HG03571 (cell line): ENCODE data around the gene RARB.

Experiments used
- ATAC-seq: cut with Tn5 transposase; IDR thresholded peaks from one replicate; pipeline ENCODE4 v1.9.1; 2021; ENCODE audit not compliant: unreplicated experiment

Gene RARB

DNA sequence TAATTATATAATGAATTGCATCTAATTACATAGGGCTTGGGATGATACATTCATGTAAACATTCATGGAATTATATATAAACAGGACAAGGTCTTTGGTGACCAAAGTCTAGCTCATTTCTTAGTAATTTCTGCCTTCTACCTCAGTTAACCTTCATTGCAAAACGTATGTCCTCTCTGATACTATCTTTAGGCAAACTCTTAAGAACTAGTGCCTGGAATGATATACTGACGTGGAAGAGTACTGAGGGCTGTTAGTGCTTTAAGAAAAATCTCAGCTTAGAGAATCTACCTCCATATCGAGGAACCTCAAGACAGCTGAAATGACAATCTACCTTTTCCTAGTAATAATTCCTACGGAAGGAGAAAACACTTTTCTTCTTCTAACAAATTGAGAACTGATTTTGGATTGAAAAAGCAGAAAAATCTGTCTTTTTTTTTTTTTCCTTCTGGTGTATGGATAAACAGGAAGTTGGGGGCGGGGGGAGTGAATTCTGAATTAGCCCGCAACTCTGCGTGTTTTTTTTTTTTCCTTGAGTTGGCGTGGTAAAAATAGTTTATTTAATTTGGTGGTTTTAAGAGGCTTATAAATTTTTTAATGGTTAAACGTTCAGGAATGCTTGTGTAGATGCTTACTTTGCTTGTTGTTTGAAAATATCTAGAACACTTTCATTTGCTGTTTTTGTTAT lies 43.2 kb downstream of the RARB start:
- no peak for ATAC-seq

DNA sequence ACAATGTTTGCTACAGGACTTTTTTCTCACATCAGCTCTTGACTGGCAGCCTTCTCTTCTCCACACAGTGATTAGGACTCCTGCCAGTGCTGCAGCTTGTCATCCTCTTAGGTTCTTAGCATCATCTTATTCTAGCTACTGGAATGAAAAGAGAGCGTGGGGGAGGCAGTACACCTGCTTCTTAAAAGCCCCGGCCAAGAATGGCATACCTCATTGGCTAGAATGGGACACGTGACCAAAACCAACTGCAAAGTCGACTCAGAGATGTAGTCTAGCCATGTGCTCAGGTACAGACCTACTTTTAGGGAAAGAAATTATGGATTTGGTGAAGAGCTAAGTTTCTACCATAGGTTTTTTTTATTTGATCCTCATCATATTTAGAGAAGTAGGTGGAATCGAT lies 44.1 kb downstream of the RARB start:
- no peak for ATAC-seq

DNA sequence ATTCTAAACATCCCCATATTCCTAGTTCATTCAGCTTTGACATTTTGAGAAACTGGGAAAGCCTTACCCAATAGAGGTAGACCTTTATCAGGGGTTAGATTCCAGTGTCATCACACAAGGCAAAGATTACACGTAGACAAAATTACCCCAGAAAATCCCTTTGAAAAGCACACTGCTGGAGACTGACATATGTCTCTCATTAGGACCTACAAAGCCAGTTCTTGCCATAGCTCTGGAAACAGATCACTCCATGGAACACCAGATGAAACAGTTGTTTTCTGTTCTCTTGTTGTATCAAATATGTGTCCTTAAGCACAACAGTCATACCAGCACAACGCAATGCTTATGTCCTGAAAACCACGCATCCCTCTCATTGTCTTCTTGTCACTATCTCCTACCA lies 44.7 kb downstream of the RARB start:
- no peak for ATAC-seq

DNA sequence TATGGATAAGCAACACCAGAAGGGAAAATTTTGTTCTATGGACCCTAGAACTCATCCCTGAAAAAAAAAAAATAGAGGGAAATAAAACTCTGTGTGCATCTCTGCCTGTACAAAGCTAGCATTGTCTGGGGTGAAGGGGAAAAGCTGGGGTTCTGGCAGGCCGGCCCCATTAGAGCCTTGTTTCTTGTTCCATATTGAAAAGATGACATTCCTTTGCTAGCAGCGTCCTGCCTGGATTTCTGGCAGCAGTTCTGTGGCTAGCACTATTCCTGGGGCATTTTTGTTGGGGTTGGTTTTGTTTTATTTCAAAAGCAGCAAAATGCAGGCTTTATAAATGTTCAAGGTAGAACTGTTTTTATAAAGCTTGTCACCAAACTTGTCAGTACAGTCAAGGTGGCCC lies 45.2 kb downstream of the RARB start:
- ATAC-seq = no peak

DNA sequence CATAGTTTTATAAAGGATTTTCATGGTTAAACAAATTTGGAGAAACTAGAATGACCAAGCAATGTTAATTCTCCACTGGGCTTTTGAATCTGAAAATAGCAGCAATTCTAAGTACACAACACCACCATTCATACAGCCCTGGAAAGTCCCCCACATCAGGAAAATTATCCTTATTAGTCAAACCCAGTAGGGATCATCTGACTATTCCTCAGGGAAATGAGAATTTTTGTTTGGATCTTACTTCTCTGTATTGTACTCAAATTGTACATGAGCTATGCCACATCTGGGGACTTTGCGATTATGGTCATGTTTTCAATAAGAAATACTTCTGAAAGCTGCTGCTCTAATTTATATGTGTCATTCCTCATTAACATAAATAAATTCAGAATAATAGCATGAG lies 46.0 kb downstream of the RARB start:
- ATAC-seq = no peak

DNA sequence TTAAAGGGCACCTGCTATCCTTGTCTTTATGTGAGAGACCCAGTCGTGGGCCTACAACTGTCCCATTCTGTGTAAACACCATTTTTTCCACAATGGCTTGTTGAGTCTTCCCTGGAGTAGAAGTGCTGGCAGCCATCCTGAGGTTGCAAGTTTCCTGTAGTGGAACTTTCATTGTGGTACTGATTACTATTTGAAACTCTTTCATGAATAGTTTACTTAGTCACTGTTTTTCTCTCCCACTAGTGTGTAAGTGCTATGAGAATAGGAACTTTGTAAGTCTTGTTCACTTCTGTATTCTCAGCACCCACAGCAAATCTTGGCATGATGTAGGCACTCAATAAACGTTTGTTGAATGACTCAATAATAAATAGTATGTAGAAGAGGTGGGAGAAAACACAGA lies 48.6 kb downstream of the RARB start:
- no peak for ATAC-seq

DNA sequence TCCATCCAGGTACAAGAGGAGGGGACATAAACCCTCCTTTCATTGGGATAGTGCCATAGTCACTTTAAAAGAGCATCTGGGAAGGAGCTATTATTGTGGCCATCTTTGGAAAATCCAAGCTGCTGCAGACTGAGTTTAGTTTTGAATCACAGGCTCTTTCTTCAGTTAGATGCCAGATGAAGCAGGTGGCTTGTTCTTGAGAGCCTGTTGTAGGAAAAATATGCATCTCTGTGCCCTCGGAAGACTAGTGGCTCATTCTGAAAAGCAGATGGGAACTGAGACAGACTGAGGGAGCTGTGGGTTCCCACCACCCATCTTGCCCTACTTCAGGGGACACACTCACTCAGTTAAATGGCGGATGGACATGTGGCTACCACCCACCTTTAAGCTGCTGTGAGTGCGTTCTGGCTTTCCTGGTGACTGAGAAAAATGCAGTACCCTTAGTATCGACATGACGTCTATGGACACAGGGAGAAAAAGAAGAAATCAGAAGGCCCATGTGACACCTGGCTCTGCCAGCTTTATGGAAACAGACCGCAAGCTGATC lies 50.2 kb downstream of the RARB start:
- no peak for ATAC-seq

DNA sequence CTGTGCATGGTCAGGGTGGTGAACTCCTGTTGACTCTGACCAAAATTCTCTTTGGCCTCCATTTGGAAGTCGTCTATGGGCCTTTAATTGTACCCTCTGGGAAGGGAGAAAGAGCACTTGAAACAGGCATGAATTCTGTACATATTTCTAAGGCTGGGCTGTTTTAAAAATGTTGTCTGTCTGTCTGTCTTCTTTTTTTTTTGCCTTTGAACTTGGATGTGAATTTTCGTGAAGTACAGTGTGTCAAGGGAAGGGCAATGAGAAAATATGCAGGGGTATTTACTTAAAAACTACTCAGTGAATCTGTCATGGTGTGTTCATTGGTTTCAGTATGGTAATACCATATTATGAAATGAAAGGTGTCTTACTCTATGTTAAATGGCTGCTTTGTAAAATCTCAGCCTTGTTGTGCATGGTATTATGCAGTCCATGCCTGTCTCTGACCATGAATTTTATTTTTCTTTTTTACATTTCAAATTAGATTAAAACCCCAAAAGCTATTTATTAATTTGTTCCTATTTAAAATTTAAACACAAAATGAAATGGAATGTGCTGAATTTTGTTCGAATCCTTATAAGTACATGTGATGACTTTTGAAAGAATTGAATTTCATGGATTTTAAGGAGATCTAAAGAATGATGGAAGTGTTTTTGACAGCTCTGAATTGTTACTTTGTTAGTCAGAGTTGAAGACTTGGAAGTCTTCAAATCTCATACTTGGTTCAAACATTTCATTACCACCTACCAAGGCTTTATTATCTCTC lies 51.1 kb downstream of the RARB start:
- no peak for ATAC-seq

DNA sequence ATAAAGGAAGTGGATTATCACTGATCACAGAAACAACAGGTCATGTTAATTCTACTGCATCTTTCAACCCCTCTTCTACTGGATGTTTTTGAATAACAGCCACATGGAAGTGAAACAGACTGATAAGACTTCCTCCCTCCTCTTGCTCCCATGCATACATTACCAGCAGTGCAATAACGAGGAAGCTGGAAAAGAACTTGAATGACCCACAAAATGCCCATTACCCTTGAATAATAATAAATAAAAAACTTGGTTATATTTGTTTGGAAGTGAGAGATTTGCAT lies 51.6 kb downstream of the RARB start:
- no peak for ATAC-seq

DNA sequence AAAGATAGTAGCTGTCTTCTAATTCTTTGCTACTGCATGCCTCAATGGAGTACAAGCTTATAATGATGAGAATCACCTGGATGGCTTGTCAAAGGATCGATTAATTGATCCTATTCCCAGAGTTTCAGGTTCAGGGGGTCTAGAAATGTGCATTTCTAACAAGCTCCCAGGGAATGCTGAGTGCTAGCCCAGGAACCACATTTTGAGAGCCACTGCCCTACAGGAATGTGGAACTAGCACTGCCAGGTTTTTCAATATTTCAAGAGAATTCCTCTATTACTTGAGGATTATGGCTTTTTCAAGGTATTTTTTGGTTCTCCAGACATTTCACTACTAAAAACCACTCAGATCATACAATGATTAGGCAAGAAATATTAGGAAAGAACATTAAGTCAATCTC lies 52.7 kb downstream of the RARB start:
- no peak for ATAC-seq

DNA sequence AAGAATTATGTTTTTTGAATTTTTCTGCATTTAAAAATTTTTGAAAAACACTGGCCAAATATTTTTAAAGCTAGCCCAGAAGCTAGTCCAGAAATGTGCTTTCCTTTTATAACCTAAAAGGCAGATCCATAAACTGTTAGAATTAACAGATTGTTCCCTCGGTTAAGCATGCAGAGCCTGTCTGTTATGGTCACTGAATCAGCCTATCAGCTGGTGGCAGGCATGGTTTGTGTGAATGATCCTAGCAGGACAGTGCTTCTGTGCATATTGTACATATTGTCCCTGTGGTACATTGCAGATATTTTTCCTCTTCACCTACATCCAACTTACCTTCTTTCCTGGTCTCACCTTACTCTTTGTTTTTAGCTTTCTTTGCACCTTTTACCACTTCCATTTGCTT lies 53.3 kb downstream of the RARB start:
- ATAC-seq = no peak

DNA sequence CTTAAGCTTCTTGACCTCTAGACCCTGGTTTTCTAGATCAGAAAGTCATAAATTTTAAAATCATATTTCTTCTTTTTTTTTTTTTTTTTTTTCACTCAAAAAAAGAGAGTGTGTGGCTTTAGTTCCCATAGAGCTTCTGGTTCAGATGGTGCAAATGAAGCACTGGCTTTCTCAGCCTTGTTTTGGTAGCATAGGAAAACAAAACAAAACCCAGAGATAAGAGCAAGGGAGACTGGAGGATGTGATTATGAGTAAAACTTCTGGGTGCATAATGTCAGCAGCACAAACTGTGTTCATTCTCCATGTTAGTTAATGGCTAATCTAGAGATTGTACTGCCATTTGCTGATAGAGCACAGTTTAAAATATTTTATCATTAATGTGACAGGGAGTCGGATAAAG lies 55.4 kb downstream of the RARB start:
- no peak for ATAC-seq

DNA sequence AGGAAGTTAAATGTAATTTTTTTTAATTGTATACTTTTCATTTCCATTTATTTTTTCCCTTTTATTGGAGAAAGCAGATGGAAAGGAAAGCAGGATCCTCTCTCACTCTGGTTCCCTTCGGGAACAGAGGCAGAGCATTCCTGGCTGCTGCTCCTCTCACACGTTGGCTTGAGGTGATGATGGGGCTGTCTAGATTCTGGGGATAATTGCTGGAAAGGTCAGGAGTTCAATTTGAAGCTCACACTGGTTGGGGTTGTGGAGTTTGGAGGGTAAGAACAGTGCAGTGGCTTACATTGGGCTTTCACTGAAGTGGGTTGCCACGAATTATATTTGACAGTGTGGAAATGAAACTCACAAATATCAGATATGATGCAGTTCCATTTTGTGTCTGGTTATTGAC lies 57.6 kb downstream of the RARB start:
- no peak for ATAC-seq

DNA sequence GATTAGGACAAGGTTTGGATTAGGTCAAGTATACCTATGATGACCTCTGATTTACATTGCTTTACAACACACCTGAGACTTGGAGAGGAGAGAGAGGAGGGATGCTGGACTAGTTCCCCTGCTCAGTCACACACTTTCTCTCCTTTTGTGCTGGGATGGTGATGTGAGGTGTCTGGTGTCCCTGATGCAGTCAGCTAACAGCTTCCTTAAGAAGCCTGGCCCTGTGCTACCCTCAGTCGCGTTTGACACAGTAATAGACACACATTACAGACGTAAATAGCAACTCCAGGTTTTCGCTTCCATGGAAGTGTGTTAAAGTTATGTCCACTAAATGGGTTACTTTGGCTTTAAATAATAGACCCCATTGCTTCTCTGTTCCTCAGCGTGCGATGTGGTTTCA lies 58.9 kb downstream of the RARB start:
- ATAC-seq = no peak

DNA sequence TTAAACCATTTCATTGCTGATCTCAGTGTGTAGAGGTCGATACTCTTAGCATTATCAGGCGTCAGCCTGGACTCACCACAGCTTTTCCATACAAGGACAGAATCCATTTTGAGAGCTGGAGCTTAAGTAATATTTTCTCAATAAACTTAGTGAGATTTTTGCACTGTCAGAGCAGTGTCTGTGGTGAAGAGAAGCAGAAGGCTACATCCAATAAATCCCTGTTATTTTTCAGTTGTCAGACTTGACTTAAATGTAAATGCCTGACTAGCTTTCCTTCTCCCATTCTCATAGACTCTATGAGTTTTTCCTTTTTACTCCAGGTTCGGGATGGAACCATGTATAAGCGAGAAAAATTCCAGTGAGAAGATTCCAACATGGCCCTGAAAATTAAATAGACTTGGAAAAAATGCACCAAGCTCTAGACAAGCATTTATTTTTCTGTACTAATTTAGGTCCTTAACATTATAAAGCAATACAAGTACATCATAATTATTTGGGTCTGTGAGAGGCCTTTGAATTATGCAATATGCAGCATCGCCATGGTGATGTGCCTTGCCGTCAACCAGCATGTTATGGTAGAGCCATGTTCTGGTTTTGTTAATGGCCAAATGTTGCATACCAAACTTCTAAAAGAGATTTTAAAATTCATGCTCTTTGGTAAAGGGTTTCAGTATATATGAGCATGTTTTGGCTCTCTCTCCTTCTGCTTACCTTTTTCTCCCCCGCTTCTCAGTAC lies 62.0 kb downstream of the RARB start:
- no peak for ATAC-seq

DNA sequence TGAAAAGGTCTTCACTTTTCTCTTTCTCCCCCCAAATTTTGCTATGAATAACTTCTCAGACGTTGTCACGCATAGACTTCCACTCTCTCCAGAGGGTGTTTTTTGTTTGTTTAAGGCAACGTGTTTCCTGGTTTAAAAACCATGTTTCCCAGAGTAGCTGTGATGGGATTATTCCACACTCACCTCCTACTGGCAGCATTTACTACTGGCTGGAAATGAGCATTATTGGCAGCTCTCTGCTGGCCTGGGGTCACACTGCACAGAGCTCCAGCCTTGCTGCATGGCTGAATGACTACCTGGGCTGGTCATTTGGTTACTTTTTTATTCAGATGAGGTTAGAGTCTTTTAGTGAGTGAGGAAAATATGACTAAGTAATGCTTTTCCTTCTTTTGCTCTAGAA lies 65.2 kb downstream of the RARB start:
- ATAC-seq = no peak

DNA sequence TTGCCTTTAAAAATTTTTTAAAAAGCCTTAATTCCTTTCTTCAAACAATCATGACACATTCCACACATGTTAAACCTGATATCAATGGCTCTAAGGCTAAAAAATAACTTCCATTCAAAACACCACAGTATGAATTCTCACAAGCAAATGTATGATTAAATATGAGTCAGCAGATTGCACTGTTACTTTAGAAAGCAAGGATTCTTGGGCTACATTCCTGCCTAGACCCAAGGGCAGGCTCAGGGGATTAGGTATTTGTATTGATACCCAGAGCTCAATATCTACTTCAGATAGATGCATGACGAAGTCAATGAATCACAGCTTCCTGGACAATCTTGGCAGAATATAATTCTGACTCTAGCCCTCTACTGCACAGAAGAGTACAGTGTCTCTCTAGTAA lies 65.7 kb downstream of the RARB start:
- ATAC-seq = no peak

DNA sequence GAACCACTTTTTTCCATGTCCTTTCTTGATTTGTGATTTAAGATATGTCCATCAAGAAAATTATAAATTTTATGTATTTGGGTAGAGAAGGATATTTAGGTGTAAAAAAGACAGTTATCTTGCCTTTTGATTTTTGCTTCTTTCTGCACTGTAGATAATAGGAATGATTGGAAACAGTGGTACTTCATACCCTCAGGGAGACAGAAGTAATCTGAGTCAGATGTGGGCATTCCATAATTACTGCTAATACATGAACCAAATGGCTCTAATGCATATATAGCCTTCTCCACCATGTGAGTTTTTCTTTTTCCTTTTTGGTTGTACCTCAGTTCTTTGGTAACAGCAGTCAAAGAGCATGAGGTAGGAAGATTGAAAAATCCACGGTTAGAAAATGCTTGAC lies 67.2 kb downstream of the RARB start:
- ATAC-seq = no peak

DNA sequence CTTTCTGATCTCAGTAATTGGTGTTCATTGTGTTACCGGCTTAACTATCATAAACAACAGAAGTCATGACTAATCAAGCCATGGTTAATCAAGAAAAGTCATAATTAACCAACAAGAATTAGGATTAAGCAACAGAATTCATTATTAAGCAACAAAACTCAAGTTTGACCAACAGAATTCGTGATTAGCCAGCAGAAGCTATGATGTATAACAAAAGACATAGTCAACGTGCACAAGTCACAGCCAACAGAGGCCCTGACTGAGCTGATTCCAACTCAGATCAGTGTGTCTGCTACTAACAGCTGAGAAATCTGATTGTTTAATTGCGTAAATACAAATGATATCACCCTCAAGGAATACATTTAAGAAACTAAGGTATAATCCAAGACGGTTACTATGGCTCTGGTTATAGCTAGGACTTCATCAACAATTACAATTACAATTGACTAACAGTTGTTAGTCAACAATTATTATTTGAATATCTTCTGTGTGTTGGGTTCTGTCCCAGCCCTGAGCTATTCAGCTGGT lies 67.7 kb downstream of the RARB start:
- no peak for ATAC-seq

DNA sequence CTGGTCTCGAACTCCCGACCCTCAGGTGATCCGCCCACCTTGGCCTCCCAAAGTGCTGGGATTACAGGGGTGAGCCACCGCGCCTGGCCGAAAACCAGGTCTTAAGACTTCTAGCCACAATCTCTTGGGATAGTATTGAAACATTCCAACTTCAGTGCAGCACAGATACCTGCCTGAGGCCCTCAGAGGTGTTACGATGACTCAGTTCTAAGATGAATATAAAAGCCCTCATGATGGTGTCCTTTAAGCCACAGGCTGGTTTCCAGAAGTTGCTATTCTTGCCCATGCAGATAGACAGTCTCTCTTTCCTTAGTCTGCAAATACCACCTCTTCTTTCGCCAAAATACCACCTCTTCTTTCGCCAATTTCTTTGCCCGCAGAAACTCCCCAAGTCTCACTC lies 69.0 kb downstream of the RARB start:
- no peak for ATAC-seq

DNA sequence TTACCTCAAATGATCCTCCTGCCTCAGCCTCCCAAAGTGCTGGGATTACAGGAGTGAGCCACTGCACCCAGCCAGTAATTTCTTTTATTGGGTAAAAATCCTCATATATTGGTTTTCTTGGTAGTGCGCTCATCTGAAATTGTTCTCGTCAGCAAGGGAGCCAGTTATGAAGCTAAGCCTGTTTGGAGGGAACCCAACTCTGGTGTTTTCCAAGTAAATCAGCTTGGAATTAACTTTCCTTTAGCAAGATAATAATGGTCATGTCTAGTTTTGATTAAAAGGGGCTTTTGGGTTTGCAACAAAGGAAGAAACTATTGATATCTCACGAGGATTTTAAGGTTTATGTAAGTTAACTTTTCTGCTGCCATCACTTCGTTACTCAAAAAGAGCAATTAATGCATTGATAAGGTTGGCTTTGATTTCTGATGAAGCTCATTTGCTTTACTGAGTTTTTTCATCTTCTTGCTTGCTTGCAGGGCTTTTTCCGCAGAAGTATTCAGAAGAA lies 72.7 kb downstream of the RARB start:
- ATAC-seq = no peak

DNA sequence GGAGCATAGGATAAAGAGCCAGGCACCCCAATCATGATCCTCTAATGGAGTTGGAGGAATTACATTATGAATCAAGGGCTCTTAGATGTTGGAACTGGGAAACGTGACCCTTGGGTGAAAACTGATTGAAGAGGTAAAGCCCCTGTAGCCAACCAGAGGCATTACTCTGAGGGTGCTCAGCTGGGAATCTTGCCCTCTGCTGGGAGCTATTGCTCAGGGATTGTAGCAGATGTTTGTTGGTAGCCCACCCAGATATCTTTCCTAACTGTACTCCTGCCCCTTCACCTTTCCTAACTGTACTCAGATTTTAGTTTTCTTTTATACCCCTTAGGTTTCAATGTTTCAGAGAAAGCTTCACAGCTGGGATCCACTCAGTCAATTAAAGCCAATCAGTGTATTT lies 74.2 kb downstream of the RARB start:
- no peak for ATAC-seq
